Measurements from ENCODE around the gene PHACTR1. TPM values are rescaled to one million over a fixed set of nuclear protein-coding genes. Genes with fewer than 3 reads are reported as not detected.

The PHACTR1 gene
- total and polyA plus RNA-seq, 2 of the 4 experiments (the other 2 are of a cell fraction), result not detected

- in situ Hi-C loops (cut with MboI; ENCODE audit: low sequenced_read_pairs) (no loop called here), dilution Hi-C loops (cut with HindIII; ENCODE audit: low sequenced_read_pairs, unreplicated experiment) (no loop called here), intact Hi-C loops (cut with micrococcal nuclease) (no loop called here)
- Histone ChIP-seq H4K91ac (ENCODE audit: insufficient read depth, low read depth, low read length) (no peak overlapping the region), H2AK5ac (ENCODE audit: low read depth, low read length) (no peak overlapping the region), H2BK120ac (ENCODE audit: low read depth, low read length) (no peak overlapping the region), H3K36me3 (ENCODE audit: control insufficient read depth, insufficient read depth, low read length) (no peaks in the 10 kb centered on the region), H4K20me1 (ENCODE audit: insufficient read depth, low read length) (no peaks in the 10 kb centered on the region), H2BK15ac (ENCODE audit: low read depth, low read length) (no peak overlapping the region), H2AK9ac (replicated peaks; ENCODE audit: low read depth, low read length, poor library complexity) (no peak overlapping the region), H3K23ac (ENCODE audit: low read depth, low read length) (no peak overlapping the region), H3K4me2 (ENCODE audit: low read depth, low read length) (no peak overlapping the region), H2BK5ac (ENCODE audit: low read depth, low read length, poor library complexity, severe bottlenecking) (no peak overlapping the region), H3K79me1 (ENCODE audit: low read depth in 1 of 2, low read length in 2 of 2) (no peaks in the 10 kb centered on the region), H3K18ac (ENCODE audit: low read depth, low read length) (no peak overlapping the region), H2BK20ac (ENCODE audit: low read depth, low read length) (no peak overlapping the region), H4K5ac (ENCODE audit: low read depth, low read length) (no peak overlapping the region), H3K56ac (ENCODE audit: extremely low read depth, insufficient read depth, low read length) (no peak overlapping the region), H3K14ac (replicated peaks; ENCODE audit: low read depth, low read length) (no peak overlapping the region), H3K9ac (ENCODE audit: low read depth, low read length) (no peak overlapping the region), H3K27ac (ENCODE audit: insufficient read depth, low read length) (no peak overlapping the region), H3K9me1 (ENCODE audit: insufficient read depth, low read length) (no peaks in the 10 kb centered on the region; the same call in 1 of the 2 replicates), H4K8ac (ENCODE audit: low read depth in 2 of 2, low read length in 2 of 2) (no peak overlapping the region), H3K27me3 (ENCODE audit: control insufficient read depth, insufficient read depth, low read length) (no peaks in the 10 kb centered on the region; the same call in 1 of the 2 replicates), H3K4ac (ENCODE audit: low read depth, low read length) (no peak overlapping the region), H2AFZ (replicated peaks; ENCODE audit: low read length, poor library complexity) (no peak overlapping the region), H3K9me3 (ENCODE audit: control insufficient read depth, insufficient read depth, low read length) (no peaks in the 10 kb centered on the region), H3K4me1 (ENCODE audit: control insufficient read depth, insufficient read depth, low read length) (no peaks in the 10 kb centered on the region), H3K4me3 (ENCODE audit: insufficient read depth, low read depth, low read length) (no peak overlapping the region)
- TF ChIP-seq, protein P1, sequence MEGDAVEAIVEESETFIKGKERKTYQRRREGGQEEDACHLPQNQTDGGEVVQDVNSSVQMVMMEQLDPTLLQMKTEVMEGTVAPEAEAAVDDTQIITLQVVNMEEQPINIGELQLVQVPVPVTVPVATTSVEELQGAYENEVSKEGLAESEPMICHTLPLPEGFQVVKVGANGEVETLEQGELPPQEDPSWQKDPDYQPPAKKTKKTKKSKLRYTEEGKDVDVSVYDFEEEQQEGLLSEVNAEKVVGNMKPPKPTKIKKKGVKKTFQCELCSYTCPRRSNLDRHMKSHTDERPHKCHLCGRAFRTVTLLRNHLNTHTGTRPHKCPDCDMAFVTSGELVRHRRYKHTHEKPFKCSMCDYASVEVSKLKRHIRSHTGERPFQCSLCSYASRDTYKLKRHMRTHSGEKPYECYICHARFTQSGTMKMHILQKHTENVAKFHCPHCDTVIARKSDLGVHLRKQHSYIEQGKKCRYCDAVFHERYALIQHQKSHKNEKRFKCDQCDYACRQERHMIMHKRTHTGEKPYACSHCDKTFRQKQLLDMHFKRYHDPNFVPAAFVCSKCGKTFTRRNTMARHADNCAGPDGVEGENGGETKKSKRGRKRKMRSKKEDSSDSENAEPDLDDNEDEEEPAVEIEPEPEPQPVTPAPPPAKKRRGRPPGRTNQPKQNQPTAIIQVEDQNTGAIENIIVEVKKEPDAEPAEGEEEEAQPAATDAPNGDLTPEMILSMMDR (conservative IDR thresholded peaks at IDR 0.05; ENCODE audit: low read depth, low read length), result no peak
- ATAC-seq (ENCODE audit: low read depth) (no peak), DNase-seq (no peak)
- BruUV-seq (replicated peaks), result no TSS peak
- POLR2A ChIA-PET (ENCODE audit: unreplicated experiment), result no interaction called here
- WGBS, 2 experiments (ENCODE audit: extremely low coverage in 2 of 2, insufficient read length in 1 of 2), result no CpG with 5 or more reads among the region's 4 CpGs
- CTCF ChIA-PET, result no interaction called here
Measured at GRCh38 chr6:13006578-13007300, 290.2 kb downstream of the PHACTR1 start.
